ENCODE data around the gene PPP1R12B.
"Not testable (repeated sequence)": the region's sequence is repeated elsewhere in the genome, so short reads cannot be mapped to it uniquely, and the experiment has no call there.

The PPP1R12B gene

GRCh38 chr1:202405928-202406327 is 57.4 kb downstream of the PPP1R12B start:
- no peak for DNase-seq

- DNase-seq, result not testable (repeated sequence)
Observed at GRCh38 chr1:202406896-202407295, 58.4 kb downstream of the PPP1R12B start.

- not testable (repeated sequence) for DNase-seq
Observed at GRCh38 chr1:202407378-202407777, 58.9 kb downstream of the PPP1R12B start.

GRCh38 chr1:202410251-202410650 is 61.8 kb downstream of the PPP1R12B start:
- not testable (repeated sequence) for DNase-seq

GRCh38 chr1:202410854-202411357 is 62.4 kb downstream of the PPP1R12B start:
- DNase-seq, result not testable (repeated sequence)

- DNase-seq, result no peak
Observed at GRCh38 chr1:202411422-202411821, 62.9 kb downstream of the PPP1R12B start.

- not testable (repeated sequence) for DNase-seq
Observed at GRCh38 chr1:202412421-202412820, 63.9 kb downstream of the PPP1R12B start.

GRCh38 chr1:202416641-202417040 is 68.1 kb downstream of the PPP1R12B start:
- DNase-seq, result no peak

- not testable (repeated sequence) for DNase-seq
Observed at GRCh38 chr1:202417141-202417540, 68.6 kb downstream of the PPP1R12B start.

- DNase-seq, result not testable (repeated sequence)
Observed at GRCh38 chr1:202417762-202418201, 69.3 kb downstream of the PPP1R12B start.

- DNase-seq, result not testable (repeated sequence)
Observed at GRCh38 chr1:202419731-202420130, 71.2 kb downstream of the PPP1R12B start.

GRCh38 chr1:202420422-202421094 is 72.1 kb downstream of the PPP1R12B start:
- not testable (repeated sequence) for DNase-seq

- not testable (repeated sequence) for DNase-seq
Observed at GRCh38 chr1:202422709-202423108, 74.2 kb downstream of the PPP1R12B start.

- DNase-seq, result not testable (repeated sequence)
Observed at GRCh38 chr1:202424260-202424659, 75.8 kb downstream of the PPP1R12B start.

GRCh38 chr1:202430111-202430510 is 81.6 kb downstream of the PPP1R12B start:
- not testable (repeated sequence) for DNase-seq

GRCh38 chr1:202432338-202432737 is 83.8 kb downstream of the PPP1R12B start:
- not testable (repeated sequence) for DNase-seq

- no peak for DNase-seq
Observed at GRCh38 chr1:202433155-202434043, 84.9 kb downstream of the PPP1R12B start.

- no peak for DNase-seq
Observed at GRCh38 chr1:202434059-202434458, 85.6 kb downstream of the PPP1R12B start.

- no peak for DNase-seq
Observed at GRCh38 chr1:202438393-202439174, 90.1 kb downstream of the PPP1R12B start.

GRCh38 chr1:202439308-202439707 is 90.8 kb downstream of the PPP1R12B start:
- DNase-seq, result no peak

GRCh38 chr1:202448140-202448539 is 99.6 kb downstream of the PPP1R12B start:
- not testable (repeated sequence) for DNase-seq

- DNase-seq, result not testable (repeated sequence)
Observed at GRCh38 chr1:202451641-202452040, 103.1 kb downstream of the PPP1R12B start.

- no peak for DNase-seq
Observed at GRCh38 chr1:202452508-202452907, 104.0 kb downstream of the PPP1R12B start.
